Measurements from ENCODE around the gene TXK.
"Not testable (repeated sequence)": the region's sequence is repeated elsewhere in the genome, so short reads cannot be mapped to it uniquely, and the experiment has no call there.

The TXK gene

DNA sequence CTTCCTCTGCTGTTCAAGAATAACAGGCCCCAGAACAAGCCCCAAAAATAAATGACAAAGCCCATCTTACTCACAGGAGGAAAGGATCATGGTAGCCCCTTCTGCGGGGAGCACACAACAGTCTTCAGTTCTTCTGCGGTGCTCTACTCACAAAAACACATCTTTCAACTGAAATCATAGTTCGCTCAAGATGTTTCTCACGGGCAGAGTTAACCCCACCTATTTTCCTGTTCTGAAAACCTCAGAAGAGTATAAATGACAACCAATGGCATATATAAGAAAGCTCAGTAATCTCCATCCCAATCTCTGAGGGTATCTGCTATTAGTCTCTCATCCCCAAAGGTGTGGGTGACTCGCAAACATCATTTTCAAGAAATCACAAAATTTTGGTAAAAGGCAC is at the start of gene TXK:
TXK (minus strand) TSS at position 170 of the 400 bp plus-strand sequence; CDS start at position 90, 80 bp downstream.
- Mint-ChIP-seq H3K4me3 (no peak within 1 kb of the TSS), H3K36me3 (peaks cover 33 to 48% of the 10 kb centered on the region in 2 donors)

DNA sequence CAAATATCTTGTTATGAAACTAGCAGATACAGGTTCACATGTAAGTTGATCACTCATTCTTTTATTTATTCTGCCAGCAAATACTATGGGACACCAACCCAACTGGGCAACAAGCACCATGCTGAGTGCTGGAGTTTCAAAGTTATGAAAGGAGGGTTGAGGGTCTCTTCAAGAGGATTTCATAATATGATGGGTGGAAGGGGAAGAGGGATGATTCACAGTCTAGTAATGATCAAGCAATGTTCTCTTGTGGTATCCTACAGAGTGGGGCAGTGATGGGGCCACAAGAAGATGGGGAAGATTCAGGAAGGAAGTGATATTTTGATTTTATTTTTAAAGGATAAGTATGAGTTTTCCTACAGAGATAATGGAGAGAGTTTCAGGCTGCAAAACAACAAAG is 46.2 kb upstream of the TXK start:
- Mint-ChIP-seq H3K36me3 (peaks cover 10 to 30% of the 10 kb centered on the region in 2 donors), H3K4me3 (no peak overlapping the region), H3K27ac (no peak overlapping the region), H3K4me1 (peaks cover 19 to 22% of the 10 kb centered on the region in 2 donors), H3K9me3 (peaks cover 10 to 16% of the 10 kb centered on the region in 2 donors), H3K27me3 (no peaks in the 10 kb centered on the region)
- peak in 1 of 2 donors; percentile 43 for ATAC-seq (replicated peaks)
- DNase-seq, result no peak

More for the DNA sequence above, at the start of gene TXK:
- ATAC-seq (replicated peaks) (no peak), DNase-seq (no peak)
- no peaks in the 10 kb centered on the region for H3K27me3 Mint-ChIP-seq
- peaks cover 21 to 36% of the 10 kb centered on the region in 2 donors for H3K4me1 Mint-ChIP-seq
- H3K27ac Mint-ChIP-seq, result no peak within 1 kb of the TSS
- H3K9me3 Mint-ChIP-seq, result no peaks in the 10 kb centered on the region

DNA sequence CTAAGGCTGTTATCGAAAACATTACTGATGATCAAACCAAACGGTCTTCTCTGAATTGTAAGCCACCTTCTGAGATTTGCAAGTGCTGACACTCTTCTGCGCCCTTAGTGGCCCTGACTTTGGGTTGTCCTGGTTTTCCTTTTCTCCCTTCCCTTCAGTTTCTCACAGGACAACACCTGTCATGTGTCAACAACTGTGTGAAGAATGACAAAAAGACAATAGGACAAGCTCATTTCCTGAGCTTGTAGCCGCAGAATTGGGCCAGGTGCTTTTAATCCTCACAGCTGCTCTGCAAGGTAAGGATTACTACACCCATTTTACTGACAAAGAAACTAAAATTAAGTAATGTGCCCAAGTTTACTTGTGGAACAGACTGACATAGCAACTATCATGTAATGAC is 44.9 kb upstream of the TXK start:
- peaks cover 10 to 35% of the 10 kb centered on the region in 2 donors for H3K36me3 Mint-ChIP-seq
- peaks cover 10 to 16% of the 10 kb centered on the region in 2 donors for H3K9me3 Mint-ChIP-seq
- H3K27me3 Mint-ChIP-seq, result no peaks in the 10 kb centered on the region
- H3K4me3 Mint-ChIP-seq, result no peak overlapping the region
- peaks cover 24 to 28% of the 10 kb centered on the region in 2 donors for H3K4me1 Mint-ChIP-seq
- no peak overlapping the region for H3K27ac Mint-ChIP-seq
- DNase-seq (no peak), ATAC-seq (replicated peaks) (no peak)

DNA sequence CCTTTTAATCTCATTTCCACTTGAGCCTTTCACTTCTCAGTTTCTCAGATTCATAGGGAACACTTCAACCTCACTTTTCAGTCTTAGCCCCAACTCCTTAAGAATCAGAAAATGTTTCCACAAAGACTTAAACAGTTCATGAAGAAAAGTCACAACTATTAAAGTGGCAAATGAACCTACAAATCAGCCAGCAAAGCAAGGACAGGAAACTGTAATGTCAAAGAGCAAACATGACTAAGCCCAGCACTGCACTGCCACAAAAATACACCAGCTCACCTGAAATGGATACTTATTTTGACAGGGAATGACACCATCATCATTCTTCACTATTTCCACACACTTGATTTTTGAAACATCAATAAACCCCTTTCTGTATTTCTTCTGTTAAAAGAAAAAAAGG is 41.8 kb upstream of the TXK start:
- Mint-ChIP-seq H3K27me3 (no peaks in the 10 kb centered on the region), H3K36me3 (peaks cover 12 to 39% of the 10 kb centered on the region in 2 donors), H3K9me3 (peaks cover 10 to 16% of the 10 kb centered on the region in 2 donors), H3K4me1 (peaks cover 29 to 39% of the 10 kb centered on the region in 2 donors), H3K4me3 (no peak overlapping the region), H3K27ac (no peak overlapping the region)
- DNase-seq (no peak), ATAC-seq (replicated peaks) (no peak)

DNA sequence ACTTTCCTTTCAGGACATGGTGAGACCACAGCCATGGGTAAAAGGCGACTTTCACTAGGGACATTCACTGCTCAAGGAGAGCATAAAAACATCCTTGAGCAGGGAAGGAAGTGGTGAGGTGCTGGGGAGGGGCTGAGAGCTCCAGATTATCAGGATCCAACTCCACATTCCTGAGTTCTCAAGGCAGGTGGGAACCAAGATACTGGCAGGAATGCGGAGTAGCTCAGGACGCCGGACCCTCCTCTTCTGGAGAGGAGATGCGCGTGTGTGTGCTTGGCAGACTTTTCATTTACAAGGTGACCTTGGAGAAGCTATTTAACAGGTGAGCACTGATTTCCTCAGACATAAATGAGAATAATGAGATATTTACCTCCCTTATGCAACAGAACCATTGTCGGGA is 41.3 kb upstream of the TXK start:
- Mint-ChIP-seq H3K4me1 (peaks cover 29 to 34% of the 10 kb centered on the region in 2 donors), H3K27ac (no peak overlapping the region), H3K4me3 (no peak overlapping the region), H3K27me3 (no peaks in the 10 kb centered on the region), H3K36me3 (peaks cover 12 to 38% of the 10 kb centered on the region in 2 donors), H3K9me3 (peaks cover 10 to 16% of the 10 kb centered on the region in 2 donors)
- DNase-seq (no peak), ATAC-seq (replicated peaks) (no peak)

DNA sequence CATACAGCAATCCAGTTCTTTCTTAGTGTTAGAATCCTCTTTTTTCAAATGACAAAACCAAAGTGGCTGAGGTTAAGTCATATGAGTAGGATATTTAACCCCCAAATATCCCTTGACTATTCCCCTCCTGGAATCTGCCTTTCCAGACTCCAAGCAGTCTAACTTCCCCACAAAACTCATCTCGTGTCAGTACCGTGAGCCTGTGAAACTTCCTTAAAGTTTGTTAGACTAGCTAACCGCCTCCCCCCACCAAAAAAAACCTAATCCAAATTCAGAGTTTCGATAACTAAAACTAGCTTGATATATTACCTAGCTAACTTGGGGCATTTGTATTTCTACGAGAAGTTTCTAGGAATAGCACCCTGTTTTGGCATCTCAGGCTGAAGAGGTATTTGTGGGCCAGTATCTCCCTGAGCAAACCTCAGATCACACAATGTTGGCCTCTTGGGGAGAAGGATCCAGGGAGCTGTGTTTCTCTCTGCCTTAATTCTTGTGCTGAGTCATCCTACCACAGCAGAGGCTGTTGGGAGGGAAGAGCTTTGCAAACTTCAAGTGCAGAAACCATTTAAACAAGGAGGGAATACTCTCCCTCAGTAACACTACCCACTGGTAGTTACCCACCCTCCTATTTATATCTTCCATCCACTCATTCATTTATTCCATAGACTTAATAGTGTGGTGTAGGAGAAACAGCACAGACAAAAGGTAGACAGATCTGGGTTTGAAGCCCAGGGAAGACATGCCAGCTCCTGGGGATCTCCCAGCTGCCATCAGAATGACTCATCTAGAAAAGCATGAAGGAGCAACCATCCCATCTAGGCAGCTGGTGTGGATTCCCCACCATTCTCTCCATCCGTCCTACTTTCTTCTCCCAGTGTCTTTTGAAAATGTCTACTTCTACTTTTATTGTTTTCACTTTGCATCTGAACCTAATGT is 39.3 kb upstream of the TXK start:
- Mint-ChIP-seq H3K9me3 (peaks cover 8 to 10% of the 10 kb centered on the region in 2 donors), H3K36me3 (peaks cover 14 to 48% of the 10 kb centered on the region in 2 donors), H3K27me3 (no peaks in the 10 kb centered on the region), H3K27ac (peak overlapping the region; percentile 90), H3K4me3 (peak overlapping the region; percentile 55 to 68), H3K4me1 (peaks cover 35 to 40% of the 10 kb centered on the region in 2 donors)
- DNase-seq, result peak; percentile 13
- ATAC-seq (replicated peaks), result peak; percentile 70 to 81

DNA sequence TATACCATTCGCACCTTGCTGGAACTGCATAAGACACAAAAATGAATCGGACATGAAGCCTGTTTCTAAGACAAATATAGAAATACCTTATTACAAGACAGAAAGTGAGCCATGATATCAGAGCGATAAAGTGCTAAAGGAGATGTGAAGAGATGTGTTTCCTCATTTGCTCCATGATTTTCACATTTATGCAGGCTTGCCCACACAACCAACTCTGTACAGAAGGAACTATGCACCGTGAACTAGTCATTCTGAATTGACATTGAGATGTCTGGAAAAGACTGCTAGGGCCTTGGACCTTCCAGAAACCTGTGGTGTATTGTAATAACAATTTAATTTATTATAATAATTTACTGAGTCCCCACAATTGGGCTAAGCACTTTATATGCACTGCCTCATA is 38.6 kb upstream of the TXK start:
- H3K36me3 Mint-ChIP-seq, result peaks cover 13 to 48% of the 10 kb centered on the region in 2 donors
- H3K4me3 Mint-ChIP-seq, result no peak overlapping the region
- H3K4me1 Mint-ChIP-seq, result peaks cover 38 to 44% of the 10 kb centered on the region in 2 donors
- no peaks in the 10 kb centered on the region for H3K27me3 Mint-ChIP-seq
- ATAC-seq (replicated peaks) (no peak), DNase-seq (no peak)
- H3K27ac Mint-ChIP-seq, result no peak overlapping the region
- peaks cover 2 to 4% of the 10 kb centered on the region in 2 donors for H3K9me3 Mint-ChIP-seq

DNA sequence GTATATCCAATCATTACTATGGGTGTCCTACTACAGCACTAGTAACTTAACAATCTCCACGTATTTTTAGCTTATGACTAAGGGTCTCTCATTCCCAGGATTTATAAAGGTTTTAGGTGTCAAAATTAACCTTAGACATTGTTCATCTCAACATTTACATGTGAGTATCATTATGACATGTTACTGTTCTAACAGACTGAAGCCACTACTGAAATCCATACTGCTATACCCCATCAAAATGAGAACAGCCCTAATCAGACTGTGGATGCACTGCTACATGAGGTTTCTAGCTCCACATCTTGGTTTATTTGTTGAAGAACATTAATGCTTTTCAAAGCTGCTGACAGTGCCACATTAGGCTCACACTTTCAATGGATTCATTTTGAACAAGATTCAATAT is 35.6 kb upstream of the TXK start:
- Mint-ChIP-seq H3K27ac (no peak overlapping the region), H3K36me3 (peaks cover 23 to 54% of the 10 kb centered on the region in 2 donors), H3K4me3 (no peak overlapping the region), H3K4me1 (peaks cover 26 to 35% of the 10 kb centered on the region in 2 donors), H3K27me3 (no peaks in the 10 kb centered on the region), H3K9me3 (no peaks in the 10 kb centered on the region)
- DNase-seq (no peak), ATAC-seq (replicated peaks) (no peak)

DNA sequence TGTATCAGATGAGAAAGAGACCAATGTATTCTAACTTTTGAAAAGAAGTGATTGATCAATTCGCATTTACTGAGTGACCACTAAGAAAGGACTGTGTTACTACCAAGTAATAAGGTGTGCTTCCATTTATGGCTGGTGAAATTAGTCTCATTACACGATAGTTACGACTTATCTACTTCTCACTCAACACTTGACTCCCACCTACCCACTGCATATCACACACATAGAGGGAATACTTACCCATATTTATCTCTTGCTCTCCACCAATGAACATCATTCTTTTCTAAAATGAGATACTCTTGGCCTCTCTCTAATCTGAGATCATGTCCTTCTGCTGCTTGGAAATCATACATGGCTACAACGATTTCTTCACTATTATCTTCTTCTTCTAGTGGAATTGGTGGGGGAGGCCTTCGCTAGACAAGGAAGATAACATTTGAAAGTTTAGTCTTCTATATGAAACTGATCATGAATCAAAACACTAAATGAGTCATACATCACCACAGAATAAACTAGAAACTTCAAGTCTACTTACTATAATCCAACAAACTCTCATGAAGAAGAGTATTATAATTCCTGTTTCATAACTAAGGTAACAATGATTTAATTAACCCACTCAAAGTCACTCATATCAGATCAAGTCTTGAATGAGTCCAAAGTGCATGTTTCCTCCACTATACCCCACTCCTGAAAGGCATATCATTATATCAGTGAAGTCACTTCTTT is 33.7 kb upstream of the TXK start:
- no peaks in the 10 kb centered on the region for H3K9me3 Mint-ChIP-seq
- no peak overlapping the region for H3K4me3 Mint-ChIP-seq
- H3K27me3 Mint-ChIP-seq, result no peaks in the 10 kb centered on the region
- DNase-seq (no peak), ATAC-seq (replicated peaks) (peak; percentile 23 to 59)
- peaks cover 12 to 17% of the 10 kb centered on the region in 2 donors for H3K4me1 Mint-ChIP-seq
- H3K36me3 Mint-ChIP-seq, result peaks cover 24 to 48% of the 10 kb centered on the region in 2 donors
- H3K27ac Mint-ChIP-seq, result no peak overlapping the region

DNA sequence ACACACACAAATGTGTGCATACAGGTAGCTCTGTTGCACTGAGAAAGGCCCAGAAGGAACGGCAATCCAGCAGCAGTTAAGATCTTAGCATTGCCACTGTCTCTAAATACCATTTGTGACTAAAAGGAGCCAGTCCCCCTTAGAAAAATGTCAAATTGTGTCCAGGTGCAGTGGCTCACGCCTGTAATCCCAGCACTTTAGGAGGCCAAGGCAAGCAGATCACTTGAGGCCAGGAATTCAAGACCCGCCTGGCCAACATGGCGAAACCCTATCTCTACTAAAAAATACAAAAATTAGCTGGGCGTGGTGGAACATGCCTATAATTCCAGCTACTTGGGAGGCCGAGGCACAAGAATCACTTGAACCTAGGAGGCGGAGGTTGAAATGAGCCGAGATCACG is 30.5 kb upstream of the TXK start:
- H3K9me3 Mint-ChIP-seq; H3K4me3 Mint-ChIP-seq; DNase-seq; H3K27me3 Mint-ChIP-seq; ATAC-seq (replicated peaks): not testable (repeated sequence)
- Mint-ChIP-seq H3K36me3 (peaks cover 40 to 63% of the 10 kb centered on the region in 2 donors), H3K4me1 (peaks cover 15 to 20% of the 10 kb centered on the region in 2 donors), H3K27ac (peak overlapping the region; percentile 73)

DNA sequence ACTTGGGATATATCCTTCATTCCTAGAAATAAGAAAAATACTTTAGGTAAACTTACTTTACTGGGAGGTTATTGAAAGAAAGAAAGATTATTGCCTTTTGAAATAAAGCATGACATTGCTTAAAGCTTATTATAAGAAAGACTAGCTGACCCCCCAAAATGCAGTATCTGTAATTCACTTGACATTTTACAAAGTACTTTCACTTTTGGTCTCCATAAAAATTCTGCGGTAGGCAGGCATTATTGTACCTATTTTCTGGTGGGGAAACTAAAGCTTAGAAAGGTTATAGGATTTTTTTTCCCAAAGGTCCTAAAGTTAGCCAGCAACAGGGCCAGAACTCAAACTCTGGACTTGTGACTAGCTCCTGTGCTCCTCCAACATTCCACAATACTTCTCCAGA is 29.7 kb upstream of the TXK start:
- Mint-ChIP-seq H3K27me3 (no peaks in the 10 kb centered on the region), H3K4me1 (peaks cover 12 to 13% of the 10 kb centered on the region in 2 donors), H3K36me3 (peaks cover 44 to 60% of the 10 kb centered on the region in 2 donors), H3K9me3 (peaks cover 0 to 2% of the 10 kb centered on the region in 2 donors), H3K4me3 (no peak overlapping the region), H3K27ac (no peak overlapping the region)
- ATAC-seq (replicated peaks) (no peak), DNase-seq (no peak)

DNA sequence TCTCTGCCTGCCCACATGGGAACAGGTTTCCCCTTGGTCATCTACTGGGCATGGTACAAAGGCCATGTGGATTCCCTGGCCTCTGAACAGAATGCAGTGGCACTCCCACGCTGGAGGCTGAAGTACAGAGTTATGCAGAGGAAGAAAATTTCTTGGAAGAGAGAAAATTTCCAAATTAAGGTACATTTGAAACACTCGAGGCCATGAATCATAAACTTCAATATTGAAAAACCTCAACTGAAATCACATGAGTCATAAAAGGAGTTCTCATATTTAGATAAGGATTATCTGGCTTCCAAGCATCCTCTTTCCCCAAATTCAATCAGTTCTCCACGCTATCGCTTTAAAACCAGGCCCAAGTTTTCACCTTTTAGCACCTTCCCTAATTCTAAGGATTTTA is 28.1 kb upstream of the TXK start:
- no peak overlapping the region for H3K4me3 Mint-ChIP-seq
- ATAC-seq (replicated peaks), result no peak

DNA sequence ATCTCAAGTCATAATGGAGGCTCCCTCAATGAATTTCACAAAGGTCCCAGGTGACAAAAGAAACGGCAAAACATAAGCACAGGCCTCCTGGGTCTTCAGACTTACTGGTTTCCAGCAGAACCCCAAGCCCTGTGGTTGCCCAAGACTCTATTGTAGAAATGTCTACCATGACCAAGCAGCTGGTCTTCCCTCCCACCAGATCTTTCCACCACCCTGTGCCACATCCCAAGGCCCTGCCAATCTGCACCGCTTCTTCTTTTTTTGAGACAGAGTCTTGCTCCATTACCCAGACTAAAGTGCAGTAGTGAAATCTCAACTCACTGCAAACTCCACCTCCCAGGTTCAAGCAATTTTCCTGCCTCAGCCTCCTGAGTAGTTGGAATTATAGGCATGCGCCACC is 23.2 kb upstream of the TXK start:
- peaks cover 5 to 6% of the 10 kb centered on the region in 2 donors for H3K4me1 Mint-ChIP-seq
- no peak overlapping the region for H3K27ac Mint-ChIP-seq
- ATAC-seq (replicated peaks) (no peak), DNase-seq (no peak)
- H3K4me3 Mint-ChIP-seq, result no peak overlapping the region
- H3K36me3 Mint-ChIP-seq, result peaks cover 63 to 88% of the 10 kb centered on the region in 2 donors
- H3K9me3 Mint-ChIP-seq, result peaks cover 13 to 16% of the 10 kb centered on the region in 2 donors
- H3K27me3 Mint-ChIP-seq, result no peaks in the 10 kb centered on the region

More for the DNA sequence above, 28.1 kb upstream of the TXK start:
- Mint-ChIP-seq H3K27me3 (no peaks in the 10 kb centered on the region), H3K36me3 (peaks cover 47 to 64% of the 10 kb centered on the region in 2 donors), H3K9me3 (peaks cover 7% of the 10 kb centered on the region in 2 donors), H3K4me1 (peaks cover 6 to 8% of the 10 kb centered on the region in 2 donors), H3K27ac (no peak overlapping the region)
- no peak for DNase-seq

DNA sequence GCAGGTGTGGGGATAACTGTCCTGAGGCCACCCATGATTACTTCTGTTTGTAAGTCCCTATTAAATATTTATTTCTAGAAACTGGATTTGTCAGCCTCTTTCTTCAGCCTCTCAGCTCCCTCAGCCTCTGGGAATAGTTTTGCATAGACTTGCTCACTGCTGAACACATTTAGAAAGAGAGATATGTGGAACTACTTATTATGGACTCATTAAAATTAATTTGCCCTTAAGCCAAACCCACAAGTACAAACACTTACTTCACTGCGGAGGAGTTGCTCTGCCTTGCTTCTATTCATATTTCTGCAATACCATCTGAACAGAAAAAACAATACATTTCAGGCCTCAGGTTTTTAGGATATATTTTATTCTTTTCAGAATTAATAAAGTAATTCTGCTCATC is 22.4 kb upstream of the TXK start:
- ATAC-seq (replicated peaks) (no peak), DNase-seq (no peak)
- Mint-ChIP-seq H3K9me3 (peaks cover 13 to 16% of the 10 kb centered on the region in 2 donors), H3K4me3 (no peak overlapping the region), H3K4me1 (no peaks in the 10 kb centered on the region), H3K36me3 (peaks cover 58 to 88% of the 10 kb centered on the region in 2 donors), H3K27me3 (no peaks in the 10 kb centered on the region), H3K27ac (no peak overlapping the region)

Data from stimulated activated naive B cell treated with anti-CD40 and anti-IgM and Interleukin-4, amounts not matched to agents 10 μg/mL and 1 μg/mL and 100 μg/mL, for 72 hours (primary cell).